GM12878 (cell line): ENCODE data around the gene SRCAP. TPM values are rescaled to one million over a fixed set of nuclear protein-coding genes. Genes with fewer than 3 reads are reported as not detected.

Experiments
- ATAC-seq: fragments of 200-7000 bp; cut with Tn5 transposase; 3 replicates; pipeline ENCODE4 v1.9.1; 2020; ENCODE audit warnings: mild to moderate bottlenecking, moderate library complexity
- BruUV-seq: library from RNA; stranded (reverse); fragments of 400-500 nt; replicated peaks from 2 replicates; lab custom pipeline; 2021; lab: Mats Ljungman, UMichigan
- CTCF ChIA-PET: fragments of 300-600 bp; sonication (Branson Sonifier 250); formaldehyde crosslinking; extraction: SDS; loops from one replicate; lab custom pipeline; 2021; ENCODE audit warnings: inconsistent platforms; lab: Yijun Ruan, JAX
- POLR2A ChIA-PET: fragments of 350-600 bp; formaldehyde crosslinking; extraction: SDS; loops from one replicate; lab custom pipeline; 2021; ENCODE audit warnings: inconsistent platforms; lab: Charles Lee
- RAD21 ChIA-PET: fragments of 300-600 bp; sonication (Branson Sonifier 250); formaldehyde crosslinking; loops from one replicate; lab custom pipeline; 2023; ENCODE audit warnings: antibody characterized with exemption; ENCODE audit not compliant: unreplicated experiment; lab: Charles Lee
- SMC1A ChIA-PET: fragments of 300-600 bp; sonication (Branson Sonifier 250); formaldehyde crosslinking; loops from one replicate; lab custom pipeline; 2023; ENCODE audit not compliant: unreplicated experiment, uncharacterized antibody; lab: Charles Lee
- DNase-seq: peaks from one replicate; pipeline ENCODE4 v3.0.0-alpha.2; 2011; ENCODE audit warnings: low read depth, low spot score
- FAIRE-seq: peaks from 3 replicates; lab custom pipeline; 2011; peaks lifted over from hg19 to GRCh38; lab: Jason Lieb, UNC
- H2AFZ ChIP-seq: 2 replicates; pipeline ENCODE4 v1.6.0; 2011; ENCODE audit warnings: low read depth, low read length, control low read depth; ENCODE audit not compliant: control insufficient read depth
- H3K27ac ChIP-seq: 2 replicates; pipeline ENCODE4 v1.5.1; 2011; ENCODE audit warnings: control low read depth; ENCODE audit not compliant: control insufficient read depth, insufficient read depth
- H3K27me3 ChIP-seq, 2 experiments: replicated peaks in 1 of 2; 2 replicates each; pipeline versions ENCODE4 v1.6.0 to v1.6.1; 2011; ENCODE audit warnings: low read length in 1 of 2; ENCODE audit not compliant: control insufficient read depth in 2 of 2, insufficient read depth in 2 of 2
- H3K36me3 ChIP-seq, 2 experiments: 2 replicates each; pipeline ENCODE4 v1.5.1; 2011; ENCODE audit warnings: low read length in 1 of 2; ENCODE audit not compliant: control insufficient read depth in 2 of 2, insufficient read depth in 2 of 2
- H3K4me1 ChIP-seq: 2 replicates; pipeline ENCODE4 v1.6.1; 2011; ENCODE audit warnings: mild to moderate bottlenecking, low read length, moderate library complexity, mixed read lengths; ENCODE audit not compliant: control insufficient read depth, insufficient read depth
- H3K4me2 ChIP-seq: 2 replicates; pipeline ENCODE4 v1.6.0; 2011; ENCODE audit warnings: control low read depth; ENCODE audit not compliant: control insufficient read depth, insufficient read depth
- H3K4me3 ChIP-seq: fragments of 200-600 bp; sonication (generic); 2 replicates; pipeline ENCODE4 v1.5.1; 2016
- H3K79me2 ChIP-seq: 2 replicates; pipeline ENCODE4 v1.6.0; 2011; ENCODE audit warnings: low read length; ENCODE audit not compliant: control insufficient read depth, insufficient read depth
- H3K9ac ChIP-seq: 2 replicates; pipeline ENCODE4 v1.8.0; 2011; ENCODE audit warnings: low read length, control low read depth, mixed read lengths; ENCODE audit not compliant: control insufficient read depth, insufficient read depth
- H3K9me3 ChIP-seq: replicated peaks from 3 replicates; pipeline ENCODE4 v1.5.1; 2011; ENCODE audit warnings: mild to moderate bottlenecking, low read length; ENCODE audit not compliant: control insufficient read depth, insufficient read depth
- H4K20me1 ChIP-seq: 2 replicates; pipeline ENCODE4 v1.6.0; 2011; ENCODE audit not compliant: control insufficient read depth, insufficient read depth
- ATF7 ChIP-seq: fragments of 450-650 bp; IDR thresholded peaks from 2 replicates; pipeline ENCODE4 v1.6.1; 2016; ENCODE audit warnings: low read depth, mild to moderate bottlenecking
- CBFB ChIP-seq: IDR thresholded peaks from 2 replicates; pipeline ENCODE4 v1.6.1; 2016; ENCODE audit warnings: antibody characterized with exemption, low read depth
- ELK1 ChIP-seq: IDR thresholded peaks from 2 replicates; pipeline ENCODE4 v1.6.1; 2012; ENCODE audit warnings: low read depth, low read length, improper control_type of control experiment
- GATAD2B ChIP-seq: fragments of 450-650 bp; conservative IDR thresholded peaks from 2 replicates; pipeline ENCODE4 v1.6.1; 2017; ENCODE audit warnings: low read depth, mild to moderate bottlenecking, moderate library complexity
- HDAC6 ChIP-seq: fragments of 200-600 bp; sonication (generic); IDR thresholded peaks from one replicate; pipeline ENCODE4 v1.8.0; 2017; ENCODE audit warnings: antibody characterized with exemption; ENCODE audit not compliant: unreplicated experiment
- IRF3 ChIP-seq: fragments of 450-650 bp; IDR thresholded peaks from 2 replicates; pipeline ENCODE4 v1.6.1; 2014; ENCODE audit warnings: mild to moderate bottlenecking
- MYC ChIP-seq: IDR thresholded peaks from 2 replicates; pipeline ENCODE4 v1.6.1; 2011; ENCODE audit warnings: mild to moderate bottlenecking, low read length, moderate library complexity, inconsistent platforms; ENCODE audit not compliant: insufficient read depth, insufficient replicate concordance, insufficient read length, severe bottlenecking
- NFXL1 ChIP-seq: fragments of 450-650 bp; IDR thresholded peaks from 2 replicates; pipeline ENCODE4 v1.6.1; 2017; ENCODE audit warnings: antibody characterized with exemption, mild to moderate bottlenecking, borderline replicate concordance
- NRF1 ChIP-seq: conservative IDR thresholded peaks from 2 replicates; pipeline ENCODE4 v1.6.1; 2011; ENCODE audit warnings: mild to moderate bottlenecking, low read depth, low read length, improper control_type of control experiment
- POLR2A ChIP-seq: IDR thresholded peaks from 2 replicates; pipeline ENCODE4 v1.6.1; 2011; ENCODE audit warnings: low read depth, mild to moderate bottlenecking, low read length
- POLR2AphosphoS5 ChIP-seq: IDR thresholded peaks from 2 replicates; pipeline ENCODE4 v1.6.1; 2011; ENCODE audit warnings: mild to moderate bottlenecking, low read length, inconsistent platforms
- SKIL ChIP-seq: fragments of 450-650 bp; IDR thresholded peaks from 2 replicates; pipeline ENCODE4 v1.6.1; 2017; ENCODE audit warnings: mild to moderate bottlenecking, low read depth, inconsistent platforms; ENCODE audit not compliant: poor library complexity, severe bottlenecking
- SMARCA5 ChIP-seq: fragments of 450-650 bp; IDR thresholded peaks from 2 replicates; pipeline ENCODE4 v1.6.1; 2017; ENCODE audit warnings: mild to moderate bottlenecking
- ZZZ3 ChIP-seq: IDR thresholded peaks from 2 replicates; pipeline ENCODE4 v1.6.1; 2011; ENCODE audit warnings: low read depth; ENCODE audit not compliant: control insufficient read depth, insufficient read length
- WGBS: methylation state at CpG from one replicate; pipeline ENCODE4 v1.1.6; 2016; ENCODE audit warnings: low lambda C conversion rate; ENCODE audit not compliant: insufficient replicate concordance, insufficient coverage; ENCODE audit errors: missing lambda C conversion rate; 5-methylcytosine and 5-hydroxymethylcytosine counted together
- in situ Hi-C: fragments of 300-500 bp; cut with MboI; formaldehyde crosslinking; loops from 9 replicates; pipeline ENCODE4 v1.14.3; 2018; ENCODE audit warnings: mixed read lengths
- intact Hi-C: fragments of 100-400 bp; cut with micrococcal nuclease; formaldehyde crosslinking; loops from one replicate; pipeline ENCODE4 v1.14.2; 2022; ENCODE audit not compliant: unreplicated experiment
- polyA plus RNA-seq, 11 experiments: library from polyadenylated mRNA; depleted of rRNA in 4 of 11; unstranded in 6 of 11; stranded (reverse) in 5 of 11; fragments of >200 nt; fragmentation: Nextera tagmentation in 4 of 11; fragmentation: Illumina TruSeq in 1 of 11; extraction: Ambion mirVana in 4 of 11; extraction: Trizol in 1 of 11; gene quantifications; 1 replicate in 1 of 11; 2 replicates in 10 of 11; pipeline versions ENCODE4 v1.2.1 to v1.2.3, GENCODE V29; 2011 to 2016; ENCODE audit warnings: inconsistent platforms in 2 of 11, missing spikeins in 2 of 11, low read depth in 1 of 11
- total RNA-seq, 4 experiments: library from RNA; depleted of rRNA in 3 of 4; stranded (reverse); fragments of >200 nt in 3 of 4; fragmentation: Illumina TruSeq in 1 of 4; extraction: Trizol in 1 of 4; gene quantifications; 2 replicates each; pipeline versions ENCODE4 v1.2.1 to v1.2.3, GENCODE V29; 2013 to 2021
- TF ChIP-seq, protein P1 (sequence below): IDR thresholded peaks from 2 replicates; pipeline ENCODE4 v1.6.1; 2011; ENCODE audit warnings: borderline replicate concordance, low read depth, mild to moderate bottlenecking, moderate library complexity, low read length; ENCODE audit not compliant: insufficient read depth, poor library complexity, severe bottlenecking
- TF ChIP-seq, protein P2 (sequence below): fragments of 450-650 bp; IDR thresholded peaks from 2 replicates; pipeline ENCODE4 v1.6.1; 2016; ENCODE audit warnings: mild to moderate bottlenecking

Gene SRCAP
- total and polyA plus RNA-seq, 10 of the 15 experiments (the other 5 are each of a cell fraction or from before 2014, with no cell fraction given), result 0.24 to 58.4 (median 11.6) TPM

GRCh38 chr16:30669903-30670824, 28.8 kb upstream of the SRCAP start:
- H3K4me2 ChIP-seq, result no peak overlapping the region
- no peak overlapping the region for H3K27ac ChIP-seq
- no peak overlapping the region for H3K4me3 ChIP-seq
- in situ Hi-C loops (loop anchor here (25.0 kb wide), 1 partner anchor 1217 kb away; no protein-coding TSS in a partner anchor), intact Hi-C loops (no loop called here)
- DNase-seq (no peak), FAIRE-seq (no peak), ATAC-seq (no peak; the same call in 1 of the 3 replicates)
- SMC1A ChIA-PET, result no interaction called here
- H3K36me3 ChIP-seq, result peaks cover 11 to 25% of the 10 kb centered on the region in 2 experiments; a peak in 3 of 4 replicates
- no peak overlapping the region for H2AFZ ChIP-seq
- CTCF ChIA-PET, result no interaction called here
- H3K9me3 ChIP-seq, result no peaks in the 10 kb centered on the region
- RAD21 ChIA-PET, result no interaction called here
- H3K27me3 ChIP-seq, result no peaks in the 10 kb centered on the region
- no peak overlapping the region for H3K9ac ChIP-seq
- WGBS, result 87% methylated on average over 14 of the region's 14 CpGs
- POLR2A ChIA-PET, result no interaction called here
- H3K79me2 ChIP-seq, result no peaks in the 10 kb centered on the region
- BruUV-seq, result TSS peak; percentile 67
- H3K4me1 ChIP-seq, result no peaks in the 10 kb centered on the region
- no peaks in the 10 kb centered on the region for H4K20me1 ChIP-seq
- no peak for TF ChIP-seq HDAC6
- no peak for TF ChIP-seq CBFB
- TF ChIP-seq SMARCA5, result no peak
- TF ChIP-seq ELK1, result no peak
- TF ChIP-seq, protein P1, sequence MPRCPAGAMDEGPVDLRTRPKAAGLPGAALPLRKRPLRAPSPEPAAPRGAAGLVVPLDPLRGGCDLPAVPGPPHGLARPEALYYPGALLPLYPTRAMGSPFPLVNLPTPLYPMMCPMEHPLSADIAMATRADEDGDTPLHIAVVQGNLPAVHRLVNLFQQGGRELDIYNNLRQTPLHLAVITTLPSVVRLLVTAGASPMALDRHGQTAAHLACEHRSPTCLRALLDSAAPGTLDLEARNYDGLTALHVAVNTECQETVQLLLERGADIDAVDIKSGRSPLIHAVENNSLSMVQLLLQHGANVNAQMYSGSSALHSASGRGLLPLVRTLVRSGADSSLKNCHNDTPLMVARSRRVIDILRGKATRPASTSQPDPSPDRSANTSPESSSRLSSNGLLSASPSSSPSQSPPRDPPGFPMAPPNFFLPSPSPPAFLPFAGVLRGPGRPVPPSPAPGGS, result no peak
- TF ChIP-seq ATF7, result no peak
- TF ChIP-seq NRF1, result no peak
- peak; percentile 34 for TF ChIP-seq POLR2A
- TF ChIP-seq ZZZ3, result no peak
- no peak for TF ChIP-seq SKIL
- peak; percentile 27; the same call in 1 of the 2 replicates for TF ChIP-seq POLR2AphosphoS5
- TF ChIP-seq NFXL1, result no peak
- no peak for TF ChIP-seq GATAD2B
- no peak for TF ChIP-seq IRF3
- no peak for TF ChIP-seq MYC
- TF ChIP-seq, protein P2, sequence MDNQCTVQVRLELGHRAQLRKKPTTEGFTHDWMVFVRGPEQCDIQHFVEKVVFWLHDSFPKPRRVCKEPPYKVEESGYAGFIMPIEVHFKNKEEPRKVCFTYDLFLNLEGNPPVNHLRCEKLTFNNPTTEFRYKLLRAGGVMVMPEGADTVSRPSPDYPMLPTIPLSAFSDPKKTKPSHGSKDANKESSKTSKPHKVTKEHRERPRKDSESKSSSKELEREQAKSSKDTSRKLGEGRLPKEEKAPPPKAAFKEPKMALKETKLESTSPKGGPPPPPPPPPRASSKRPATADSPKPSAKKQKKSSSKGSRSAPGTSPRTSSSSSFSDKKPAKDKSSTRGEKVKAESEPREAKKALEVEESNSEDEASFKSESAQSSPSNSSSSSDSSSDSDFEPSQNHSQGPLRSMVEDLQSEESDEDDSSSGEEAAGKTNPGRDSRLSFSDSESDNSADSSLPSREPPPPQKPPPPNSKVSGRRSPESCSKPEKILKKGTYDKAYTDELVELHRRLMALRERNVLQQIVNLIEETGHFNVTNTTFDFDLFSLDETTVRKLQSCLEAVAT, result no peak
